Measurements from ENCODE around the gene BTBD9. TPM values are rescaled to one million over a fixed set of nuclear protein-coding genes. Genes with fewer than 3 reads are reported as not detected.

The BTBD9 gene
- total and polyA plus RNA-seq, 2 donors (not counting 3 experiments of a cell fraction or from before 2014, with no cell fraction given): 4.9 to 15.0 TPM

GRCh38 chr6:38281126-38281525 is 358.6 kb downstream of the BTBD9 start:
- ChIA-PET POLR2A (no interaction called here), CTCF (interaction anchor here (0.6 to 2.0 kb wide), 2 partner anchors 14 to 19 kb away, joined by 4 read pairs; no protein-coding TSS in a partner anchor)
- H3K4me3 ChIP-seq (replicated peaks in 1 of 3; ENCODE audit: insufficient read depth in 1 of 3, low read depth in 1 of 3, low read length in 3 of 3): no peak overlapping the region
- DNase-seq (ENCODE audit: low read depth, low spot score): no peak
- BruUV-seq (replicated peaks): no TSS peak
- intact Hi-C loops (cut with micrococcal nuclease): no loop called here
- no peaks in the 10 kb centered on the region for H3K9me3 ChIP-seq (replicated peaks; ENCODE audit: control insufficient read depth, insufficient read depth, low read length)
- FAIRE-seq: no peak
- no peaks in the 10 kb centered on the region for H3K9me1 ChIP-seq (replicated peaks; ENCODE audit: control insufficient read depth, extremely low read depth, insufficient read depth, low read length)
- H3K36me3 ChIP-seq (ENCODE audit: control insufficient read depth in 2 of 2, extremely low read depth in 1 of 2, insufficient read depth in 2 of 2, low read length in 2 of 2): no peaks in the 10 kb centered on the region
- peaks cover 17% of the 10 kb centered on the region for H3K4me1 ChIP-seq (ENCODE audit: control insufficient read depth, extremely low read depth, insufficient read depth, low read length)
- H3K27me3 ChIP-seq (ENCODE audit: control insufficient read depth in 2 of 2, insufficient read depth in 2 of 2, low read length in 2 of 2): no peaks in the 10 kb centered on the region
- TF ChIP-seq POLR2AphosphoS5 (IDR thresholded peaks at IDR 0.05; ENCODE audit: insufficient read depth, low read depth, low read length) (no peak), FOS (IDR thresholded peaks at IDR 0.05; ENCODE audit: borderline replicate concordance, insufficient read depth, low read length) (no peak), EZH2 (IDR thresholded peaks at IDR 0.05; ENCODE audit: borderline replicate concordance, low read depth, low read length, severe bottlenecking) (no peak), GATA2 (IDR thresholded peaks at IDR 0.05; ENCODE audit: insufficient read depth, insufficient read length, low read depth, low read length) (no peak), MYC (IDR thresholded peaks at IDR 0.05; ENCODE audit: low read depth, low read length) (no peak), JUN (IDR thresholded peaks at IDR 0.05; ENCODE audit: borderline replicate concordance, insufficient read depth, insufficient read length, low read depth) (no peak)
- TF ChIP-seq, protein P1, sequence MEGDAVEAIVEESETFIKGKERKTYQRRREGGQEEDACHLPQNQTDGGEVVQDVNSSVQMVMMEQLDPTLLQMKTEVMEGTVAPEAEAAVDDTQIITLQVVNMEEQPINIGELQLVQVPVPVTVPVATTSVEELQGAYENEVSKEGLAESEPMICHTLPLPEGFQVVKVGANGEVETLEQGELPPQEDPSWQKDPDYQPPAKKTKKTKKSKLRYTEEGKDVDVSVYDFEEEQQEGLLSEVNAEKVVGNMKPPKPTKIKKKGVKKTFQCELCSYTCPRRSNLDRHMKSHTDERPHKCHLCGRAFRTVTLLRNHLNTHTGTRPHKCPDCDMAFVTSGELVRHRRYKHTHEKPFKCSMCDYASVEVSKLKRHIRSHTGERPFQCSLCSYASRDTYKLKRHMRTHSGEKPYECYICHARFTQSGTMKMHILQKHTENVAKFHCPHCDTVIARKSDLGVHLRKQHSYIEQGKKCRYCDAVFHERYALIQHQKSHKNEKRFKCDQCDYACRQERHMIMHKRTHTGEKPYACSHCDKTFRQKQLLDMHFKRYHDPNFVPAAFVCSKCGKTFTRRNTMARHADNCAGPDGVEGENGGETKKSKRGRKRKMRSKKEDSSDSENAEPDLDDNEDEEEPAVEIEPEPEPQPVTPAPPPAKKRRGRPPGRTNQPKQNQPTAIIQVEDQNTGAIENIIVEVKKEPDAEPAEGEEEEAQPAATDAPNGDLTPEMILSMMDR (IDR thresholded peaks at IDR 0.05; ENCODE audit: extremely low read depth in 1 of 2, insufficient read depth in 1 of 2, low read depth in 1 of 2, low read length in 2 of 2): no peak
- H2AFZ ChIP-seq (ENCODE audit: low read depth, low read length): no peak overlapping the region
- H3K27ac ChIP-seq (ENCODE audit: insufficient read depth, low read depth, low read length): no peak overlapping the region
- H3K79me2 ChIP-seq (ENCODE audit: control insufficient read depth, insufficient read depth, low read length): no peaks in the 10 kb centered on the region
- no peak overlapping the region for H3K4me2 ChIP-seq (ENCODE audit: insufficient read depth, low read length)
- H4K20me1 ChIP-seq (replicated peaks; ENCODE audit: control insufficient read depth, extremely low read depth, insufficient read depth, low read length): no peaks in the 10 kb centered on the region
- H3K9ac ChIP-seq (replicated peaks; ENCODE audit: extremely low read depth, insufficient read depth, low read length): no peak overlapping the region
- dilution Hi-C loops (cut with MboI; ENCODE audit: extremely low pct_ligation_motif_present, low sequenced_read_pairs): no loop called here

Data from endothelial cell of umbilical vein (primary cell).